VCaP (cell line): Measurements from ENCODE around the gene XIRP1.

Experiments
- H3K27ac ChIP-seq: fragments of 450-650 bp; 2 replicates; pipeline ENCODE4 v1.5.1; 2017
- CTCF ChIP-seq: fragments of 450-650 bp; conservative IDR thresholded peaks from 2 replicates; pipeline ENCODE4 v1.5.1; 2017; ENCODE audit warnings: mild to moderate bottlenecking, moderate library complexity

The XIRP1 gene

GRCh38 chr3:39143051-39143885 is 49.1 kb downstream of the XIRP1 start:
- TF ChIP-seq CTCF = no peak
- H3K27ac ChIP-seq = peak overlapping the region; percentile 99

GRCh38 chr3:39142067-39142466 is 50.3 kb downstream of the XIRP1 start:
- peak overlapping the region; percentile 99 for H3K27ac ChIP-seq
- TF ChIP-seq CTCF = no peak

- peak overlapping the region; percentile 99 for H3K27ac ChIP-seq
- TF ChIP-seq CTCF = no peak
Measured at GRCh38 chr3:39141171-39141995, 51.0 kb downstream of the XIRP1 start.

- TF ChIP-seq CTCF = no peak
- H3K27ac ChIP-seq = peak overlapping the region; percentile 99
Measured at GRCh38 chr3:39140341-39140971, 51.9 kb downstream of the XIRP1 start.

- no peak for TF ChIP-seq CTCF
- peak overlapping the region; percentile 99 for H3K27ac ChIP-seq
Measured at GRCh38 chr3:39139442-39139841, 53.0 kb downstream of the XIRP1 start.

GRCh38 chr3:39138804-39139415 is 53.5 kb downstream of the XIRP1 start:
- no peak for TF ChIP-seq CTCF

More at GRCh38 chr3:39138804-39139415, 53.5 kb downstream of the XIRP1 start:
- H3K27ac ChIP-seq = peak overlapping the region; percentile 99
